Breast epithelium (tissue), 4 donors: ENCODE measurements around the gene GALM. TPM values are rescaled to one million over a fixed set of nuclear protein-coding genes. Genes with fewer than 3 reads are reported as not detected.

Source experiments
- DNase-seq, 2 donors: peaks; one replicate each; pipeline ENCODE4 v3.0.0-alpha.2; 2019; ENCODE audit warnings: low spot score in 2 of 2
- H3K27ac ChIP-seq, 2 donors: fragments of 200-600 bp; sonication (generic) in 1 of 2; one replicate each; pipeline ENCODE4 v1.5.1; 2016 to 2019; ENCODE audit warnings: mild to moderate bottlenecking in 1 of 2
- H3K27me3 ChIP-seq, 2 donors: fragments of 200-600 bp; sonication (generic) in 1 of 2; one replicate each; pipeline versions ENCODE4 v1.5.1 to v1.6.0; 2017 to 2019; ENCODE audit warnings: control low read depth in 1 of 2, mild to moderate bottlenecking in 1 of 2
- H3K36me3 ChIP-seq: fragments of 200-600 bp; one replicate; pipeline ENCODE4 v1.5.1; 2019
- H3K4me1 ChIP-seq, 2 donors: fragments of 200-600 bp; sonication (generic); one replicate each; pipeline ENCODE4 v1.5.1; 2016 to 2019; ENCODE audit warnings: control low read depth in 1 of 2
- H3K4me3 ChIP-seq, 3 donors: fragments of 200-600 bp; sonication (generic); 1 replicate in 2 of 3; 2 replicates in 1 of 3; pipeline ENCODE4 v1.5.1; 2016 to 2019; ENCODE audit warnings: mild to moderate bottlenecking in 3 of 3, moderate library complexity in 2 of 3
- H3K9me3 ChIP-seq, 2 donors: fragments of 200-600 bp; sonication (generic) in 1 of 2; one replicate each; pipeline ENCODE4 v1.5.1; 2016 to 2019; ENCODE audit warnings: control low read depth in 1 of 2
- CTCF ChIP-seq, 3 donors: fragments of 450-650 bp; IDR thresholded peaks; one replicate each; pipeline ENCODE4 v1.5.1; 2016 to 2017; ENCODE audit warnings: antibody characterized with exemption in 3 of 3, mild to moderate bottlenecking in 3 of 3, moderate library complexity in 3 of 3
- POLR2A ChIP-seq: fragments of 450-650 bp; IDR thresholded peaks from one replicate; pipeline ENCODE4 v1.6.1; 2016; ENCODE audit warnings: antibody characterized with exemption, mild to moderate bottlenecking, moderate library complexity
- POLR2AphosphoS5 ChIP-seq, 3 donors: sonication (generic); formaldehyde crosslinking; IDR thresholded peaks; one replicate each; pipeline ENCODE4 v1.6.1; 2017; ENCODE audit warnings: antibody characterized with exemption in 3 of 3
- intact Hi-C: fragments of 100-400 bp; cut with DNase I; formaldehyde crosslinking; loops from one replicate; pipeline ENCODE4 v1.15.1; 2023; ENCODE audit warnings: low total_unique reads
- total RNA-seq, 3 donors: library from RNA; depleted of rRNA; stranded (reverse); fragments of >200 nt; gene quantifications; one replicate each; pipeline ENCODE4 v1.1.0, GENCODE V29; 2016

Gene GALM
- total RNA-seq, 3 donors from 2014 or later = 12.1 to 29.9 (median 22.5) TPM

GRCh38 chr2:38691994-38692393, 26.1 kb downstream of the GALM start:
- no peaks in the 10 kb centered on the region for H3K36me3 ChIP-seq
- TF ChIP-seq CTCF (IDR thresholded peaks at IDR 0.05) (no peak), POLR2AphosphoS5 (IDR thresholded peaks at IDR 0.05) (no peak), POLR2A (no peak)
- intact Hi-C loops = no loop called here
- H3K27ac ChIP-seq = peak overlapping the region in 1 of 2 donors; percentile 68
- no peaks in the 10 kb centered on the region for H3K9me3 ChIP-seq
- no peaks in the 10 kb centered on the region for H3K27me3 ChIP-seq
- no peaks in the 10 kb centered on the region for H3K4me1 ChIP-seq
- DNase-seq = no peak
- H3K4me3 ChIP-seq = no peak overlapping the region

GRCh38 chr2:38692636-38693318, 26.9 kb downstream of the GALM start:
- TF ChIP-seq POLR2AphosphoS5 (IDR thresholded peaks at IDR 0.05) = peak in 1 of 3 donors; percentile 24
- TF ChIP-seq CTCF (IDR thresholded peaks at IDR 0.05) = no peak
- no peak for TF ChIP-seq POLR2A
- Histone ChIP-seq H3K36me3 (no peaks in the 10 kb centered on the region), H3K4me1 (no peaks in the 10 kb centered on the region), H3K27ac (peak overlapping the region; percentile 62 to 68), H3K9me3 (no peaks in the 10 kb centered on the region), H3K4me3 (no peak overlapping the region), H3K27me3 (no peaks in the 10 kb centered on the region)
- intact Hi-C loops = no loop called here
- peak; percentile 72 to 83 for DNase-seq

DNA sequence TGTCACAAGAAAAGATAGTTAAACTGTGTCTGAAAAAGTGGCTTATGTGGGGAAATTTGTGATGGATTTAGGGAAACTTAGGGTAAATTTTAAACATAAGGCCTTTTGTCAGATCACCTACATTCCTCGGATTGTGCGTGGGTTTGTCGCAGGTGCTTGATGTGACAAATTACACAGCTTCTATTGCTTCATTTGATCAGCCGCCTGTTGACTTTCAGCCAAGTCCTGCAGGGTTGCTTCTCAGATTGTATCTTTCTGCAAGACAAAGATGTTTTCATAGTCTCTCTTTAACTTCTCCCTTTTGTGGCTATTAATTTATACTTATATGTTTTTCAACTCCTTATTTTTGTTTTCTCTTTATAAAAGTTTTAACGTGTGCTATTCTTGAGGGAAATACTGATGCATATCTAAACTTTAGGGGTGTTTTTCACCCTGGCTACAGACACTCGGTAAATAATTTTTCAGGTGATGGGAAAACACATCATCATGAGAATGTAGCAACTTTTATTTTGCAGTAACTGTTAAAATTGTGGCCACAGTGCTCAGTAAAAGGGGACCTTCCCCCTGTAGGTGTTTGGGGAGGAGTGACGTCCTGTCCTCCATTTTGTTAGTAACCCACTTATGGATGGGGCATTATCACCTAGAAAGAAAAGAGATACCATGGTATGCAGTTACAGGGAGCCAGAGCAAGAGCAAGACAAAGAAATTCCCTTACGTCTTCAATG, 31.4 kb downstream of the GALM start:
- peak; percentile 36 to 85 for DNase-seq
- no peaks in the 10 kb centered on the region for H3K27me3 ChIP-seq
- H3K9me3 ChIP-seq = no peaks in the 10 kb centered on the region
- no peak overlapping the region for H3K27ac ChIP-seq
- H3K36me3 ChIP-seq = no peaks in the 10 kb centered on the region
- no peak overlapping the region for H3K4me3 ChIP-seq
- intact Hi-C loops = no loop called here
- H3K4me1 ChIP-seq = no peaks in the 10 kb centered on the region
- no peak for TF ChIP-seq CTCF (IDR thresholded peaks at IDR 0.05)
- no peak for TF ChIP-seq POLR2AphosphoS5 (IDR thresholded peaks at IDR 0.05)
- TF ChIP-seq POLR2A = no peak

GRCh38 chr2:38698467-38699003, 32.6 kb downstream of the GALM start:
- H3K9me3 ChIP-seq = no peaks in the 10 kb centered on the region
- H3K4me3 ChIP-seq = no peak overlapping the region
- H3K27me3 ChIP-seq = no peaks in the 10 kb centered on the region
- no peaks in the 10 kb centered on the region for H3K36me3 ChIP-seq
- TF ChIP-seq CTCF (IDR thresholded peaks at IDR 0.05) (no peak), POLR2AphosphoS5 (IDR thresholded peaks at IDR 0.05) (no peak), POLR2A (no peak)
- no peaks in the 10 kb centered on the region for H3K4me1 ChIP-seq
- H3K27ac ChIP-seq = no peak overlapping the region
- DNase-seq = no peak
- intact Hi-C loops = no loop called here
